GM10248 (cell line): ENCODE measurements around the gene RGS6.

Source experiments
- CTCF ChIA-PET: fragments of 300-600 bp; sonication (Branson Sonifier 250); formaldehyde crosslinking; extraction: SDS; loops from one replicate; lab custom pipeline; 2021; ENCODE audit warnings: antibody characterized with exemption; lab: Yijun Ruan, JAX
- POLR2A ChIA-PET: fragments of 350-650 bp; sonication (Branson Sonifier 250); formaldehyde crosslinking; extraction: SDS; loops from one replicate; lab custom pipeline; 2020; ENCODE audit warnings: antibody characterized with exemption; lab: Yijun Ruan, JAX
- DNase-seq: peaks from one replicate; pipeline ENCODE4 v3.0.0; 2012; ENCODE audit errors: extremely low spot score
- TF ChIP-seq, protein P1 (sequence below): IDR thresholded peaks from 2 replicates; pipeline ENCODE4 v1.5.1; 2012; ENCODE audit warnings: mild to moderate bottlenecking, low read depth; ENCODE audit errors: extremely low read depth, missing control alignments, control extremely low read depth

RGS6 gene

DNA sequence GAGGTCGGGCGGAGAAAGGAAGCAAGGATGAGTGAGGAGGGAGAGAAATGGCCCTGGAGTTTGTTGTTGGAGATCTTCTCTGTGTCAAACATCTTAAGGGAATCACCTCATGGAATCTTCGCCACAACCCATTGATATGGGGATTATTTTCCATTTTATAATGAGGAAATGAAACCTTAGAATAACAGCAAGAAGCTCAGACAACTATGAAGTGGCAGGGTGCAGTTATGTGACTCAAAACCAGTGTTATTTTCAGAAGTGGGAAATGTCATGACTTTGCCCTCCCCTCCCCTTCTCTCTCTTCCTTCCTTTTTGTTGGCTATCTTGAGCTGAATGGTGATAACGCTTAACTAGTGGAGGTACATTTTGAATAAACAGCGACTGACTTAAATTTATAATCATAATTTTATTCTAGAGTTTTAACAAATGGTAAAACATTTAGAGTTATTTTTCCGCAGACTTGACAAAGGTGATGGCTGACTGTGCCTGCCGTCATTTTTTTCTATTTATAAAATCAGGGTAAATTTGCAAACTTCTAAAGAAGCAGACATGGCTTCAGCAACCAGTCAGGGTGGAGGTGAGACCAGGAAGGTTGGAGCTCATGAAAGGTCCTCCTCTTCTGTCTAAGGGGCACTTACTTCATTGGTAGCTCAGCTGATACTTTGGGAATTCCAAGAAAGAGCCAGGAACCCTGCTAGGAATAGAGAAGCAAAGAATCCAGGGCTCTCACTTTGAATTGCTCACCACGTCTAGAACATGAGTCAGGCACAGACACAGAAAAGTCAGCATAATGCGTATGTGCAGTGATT, 232.4 kb downstream of the RGS6 start:
- POLR2A ChIA-PET, result no interaction called here
- peak; percentile 10 for DNase-seq
- CTCF ChIA-PET, result interaction anchor here (1.1 kb wide), 1 partner anchor 9 kb away, joined by 4 read pairs; no protein-coding TSS in a partner anchor
- TF ChIP-seq, protein P1, sequence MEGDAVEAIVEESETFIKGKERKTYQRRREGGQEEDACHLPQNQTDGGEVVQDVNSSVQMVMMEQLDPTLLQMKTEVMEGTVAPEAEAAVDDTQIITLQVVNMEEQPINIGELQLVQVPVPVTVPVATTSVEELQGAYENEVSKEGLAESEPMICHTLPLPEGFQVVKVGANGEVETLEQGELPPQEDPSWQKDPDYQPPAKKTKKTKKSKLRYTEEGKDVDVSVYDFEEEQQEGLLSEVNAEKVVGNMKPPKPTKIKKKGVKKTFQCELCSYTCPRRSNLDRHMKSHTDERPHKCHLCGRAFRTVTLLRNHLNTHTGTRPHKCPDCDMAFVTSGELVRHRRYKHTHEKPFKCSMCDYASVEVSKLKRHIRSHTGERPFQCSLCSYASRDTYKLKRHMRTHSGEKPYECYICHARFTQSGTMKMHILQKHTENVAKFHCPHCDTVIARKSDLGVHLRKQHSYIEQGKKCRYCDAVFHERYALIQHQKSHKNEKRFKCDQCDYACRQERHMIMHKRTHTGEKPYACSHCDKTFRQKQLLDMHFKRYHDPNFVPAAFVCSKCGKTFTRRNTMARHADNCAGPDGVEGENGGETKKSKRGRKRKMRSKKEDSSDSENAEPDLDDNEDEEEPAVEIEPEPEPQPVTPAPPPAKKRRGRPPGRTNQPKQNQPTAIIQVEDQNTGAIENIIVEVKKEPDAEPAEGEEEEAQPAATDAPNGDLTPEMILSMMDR, result no peak

DNA sequence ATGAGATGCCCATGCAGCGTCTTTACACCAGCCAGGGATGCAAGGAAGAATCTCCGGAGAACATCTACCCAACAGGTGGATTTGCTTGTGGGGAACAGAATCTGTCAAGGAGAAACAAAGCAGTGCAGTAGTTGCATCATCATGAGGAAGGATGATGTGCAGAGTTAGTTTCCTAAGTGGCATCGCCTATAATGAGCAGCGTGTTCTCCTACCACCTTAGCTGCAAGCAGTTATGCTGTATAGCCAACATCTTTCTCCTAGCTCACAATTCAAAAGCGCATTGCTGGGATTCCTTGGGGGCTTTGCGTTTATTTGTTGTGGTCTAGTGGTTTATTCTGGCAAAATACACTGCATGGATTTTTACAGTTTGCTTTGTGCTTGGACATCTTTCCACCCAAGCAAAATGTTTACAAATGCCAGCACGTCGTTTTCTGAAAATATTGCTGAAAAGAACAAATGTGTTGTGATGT, 233.0 kb downstream of the RGS6 start:
- POLR2A ChIA-PET, result no interaction called here
- CTCF ChIA-PET, result interaction anchor here (1.1 kb wide), 1 partner anchor 10 kb away, joined by 4 read pairs; no protein-coding TSS in a partner anchor
- DNase-seq, result no peak
- TF ChIP-seq, protein P1, result no peak

DNA sequence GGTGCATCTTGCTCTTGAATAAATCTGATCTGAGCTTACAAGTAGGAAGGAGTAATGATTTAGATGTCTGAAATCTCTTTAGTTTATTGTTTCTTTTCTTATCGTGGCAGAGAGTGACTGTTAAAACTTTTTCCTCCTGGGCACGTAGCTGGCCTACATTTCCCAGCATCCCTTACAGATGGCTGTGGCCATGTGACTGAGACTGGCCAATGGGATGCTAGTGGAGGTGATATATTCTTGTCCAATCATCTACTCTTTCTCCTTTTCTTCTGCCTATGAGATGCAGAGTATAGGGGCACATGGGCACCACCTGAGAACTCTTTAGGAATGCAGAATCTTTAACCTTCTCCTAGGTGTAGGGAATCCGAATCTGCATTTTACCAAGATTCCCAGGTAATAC, 237.3 kb downstream of the RGS6 start:
- TF ChIP-seq, protein P1, result no peak
- DNase-seq, result no peak
- CTCF ChIA-PET, result no interaction called here

DNA sequence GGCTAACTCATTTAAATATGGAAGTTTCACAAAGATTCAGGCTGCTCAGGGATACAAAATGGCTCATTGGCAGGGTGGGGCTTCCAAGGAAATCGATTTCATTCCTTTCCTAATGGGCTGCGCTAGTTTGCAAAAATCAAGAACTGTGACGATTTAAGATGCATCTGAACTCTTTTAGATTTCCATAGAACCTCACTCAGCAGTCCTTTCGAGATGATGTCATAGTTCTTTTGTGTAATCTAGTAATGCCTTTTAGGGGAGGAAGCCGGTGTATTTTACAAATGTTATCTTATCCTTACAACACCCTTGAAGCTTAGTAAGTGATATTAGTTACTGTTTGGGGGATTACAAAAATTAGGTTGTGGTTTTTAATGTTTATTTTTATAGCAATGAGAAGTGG, 239.8 kb downstream of the RGS6 start:
- ChIA-PET CTCF (interaction anchor here (1.0 kb wide), 1 partner anchor 8 kb away, joined by 3 read pairs; no protein-coding TSS in a partner anchor), POLR2A (no interaction called here)
- TF ChIP-seq, protein P1, result no peak
- DNase-seq, result no peak

More for the DNA sequence above, 237.3 kb downstream of the RGS6 start:
- POLR2A ChIA-PET, result no interaction called here

DNA sequence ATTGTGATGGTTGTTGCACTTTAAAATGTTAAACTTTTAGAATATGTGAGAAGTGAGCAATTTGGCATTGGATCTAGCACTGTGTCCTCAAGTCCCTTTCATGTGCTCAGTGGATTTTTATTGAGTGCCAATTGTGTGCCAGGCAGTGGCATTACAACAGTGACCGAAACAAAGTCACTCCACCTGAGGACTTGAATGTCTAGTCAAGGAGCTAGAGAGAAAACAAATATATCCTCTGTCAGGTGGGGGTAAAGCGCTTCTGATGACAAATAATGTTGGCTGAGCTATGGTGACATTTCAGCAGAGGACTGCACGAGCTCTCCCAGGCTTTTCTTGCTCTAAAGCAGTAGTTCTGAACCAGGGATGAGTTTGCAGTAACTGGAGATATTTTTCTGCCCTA, 240.4 kb downstream of the RGS6 start:
- DNase-seq, result no peak
- ChIA-PET POLR2A (no interaction called here), CTCF (no interaction called here)
- TF ChIP-seq, protein P1, result no peak

DNA sequence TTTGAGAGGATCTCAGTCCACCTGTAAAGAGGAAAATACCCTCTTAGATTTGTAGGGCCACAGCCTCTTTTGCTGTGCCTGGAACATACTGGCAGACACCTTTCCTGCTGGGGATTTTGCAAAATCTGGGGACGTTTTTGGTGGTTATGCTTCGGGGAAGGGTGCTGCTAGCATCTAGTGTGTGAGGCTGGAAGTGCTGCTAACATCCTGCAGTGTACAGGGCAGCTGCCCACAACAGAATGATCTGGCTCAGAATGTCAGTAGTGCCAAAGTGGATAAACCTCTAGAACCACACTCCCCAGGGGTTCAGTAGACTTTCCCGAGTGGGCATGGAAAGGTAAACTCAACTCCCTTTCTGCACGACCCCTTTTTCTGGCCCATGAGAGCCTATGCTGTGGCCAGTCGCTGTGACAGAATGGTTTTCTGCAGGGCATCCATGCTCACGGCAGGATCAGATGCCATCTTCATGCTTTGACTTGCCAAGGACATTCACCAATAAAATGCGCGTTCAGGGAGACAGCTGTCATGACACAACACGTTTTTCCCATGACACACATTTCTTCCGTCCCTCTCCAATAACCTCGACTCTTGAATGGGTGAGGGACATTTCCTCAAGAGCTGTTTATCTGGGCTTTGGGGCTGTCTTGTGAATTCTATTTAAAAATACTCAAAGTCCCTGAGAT, 240.9 kb downstream of the RGS6 start:
- DNase-seq, result no peak
- TF ChIP-seq, protein P1, result no peak
- CTCF ChIA-PET, result no interaction called here
- POLR2A ChIA-PET, result no interaction called here
